Neural crest cell (in vitro differentiated cells): Measurements from ENCODE around the gene IL12B. TPM values are rescaled to one million over a fixed set of nuclear protein-coding genes. Genes with fewer than 3 reads are reported as not detected.

ENCODE experiments used
- DNase-seq: peaks from one replicate; pipeline ENCODE4 v3.0.0; 2021; ENCODE audit warnings: low read depth, mixed read lengths, low spot score
- H3K27ac Mint-ChIP-seq: one replicate; pipeline ENCODE4 v1.8.0; 2021; ENCODE audit warnings: mild to moderate bottlenecking, mixed read lengths; ENCODE audit not compliant: unreplicated experiment
- H3K27me3 Mint-ChIP-seq: 2 replicates; pipeline ENCODE4 v1.8.0; 2021; ENCODE audit warnings: low read depth, mild to moderate bottlenecking, mixed read lengths
- H3K36me3 Mint-ChIP-seq: 2 replicates; pipeline ENCODE4 v1.8.0; 2021; ENCODE audit warnings: low read depth, mild to moderate bottlenecking, mixed read lengths
- H3K4me1 Mint-ChIP-seq: 2 replicates; pipeline ENCODE4 v1.8.0; 2021; ENCODE audit warnings: mixed read lengths
- H3K4me3 Mint-ChIP-seq: one replicate; pipeline ENCODE4 v1.8.0; 2021; ENCODE audit warnings: mild to moderate bottlenecking, mixed read lengths
- H3K9me3 Mint-ChIP-seq: 2 replicates; pipeline ENCODE4 v1.8.0; 2021; ENCODE audit warnings: mixed read lengths
- total RNA-seq: library from RNA; stranded (reverse); gene quantifications from 2 replicates; pipeline ENCODE4 v1.2.1, GENCODE V29; 2021
- TF ChIP-seq, protein P1 (sequence below): fragments of 200-600 bp; sonication (generic); conservative IDR thresholded peaks from 2 replicates; pipeline ENCODE4 v1.5.0; 2021; ENCODE audit warnings: antibody characterized with exemption, mild to moderate bottlenecking

Gene IL12B
- total RNA-seq, 1 donor from 2014 or later = not detected

GRCh38 chr5:159337016-159337955 lies 7.0 kb upstream of the IL12B start:
- TF ChIP-seq, protein P1, sequence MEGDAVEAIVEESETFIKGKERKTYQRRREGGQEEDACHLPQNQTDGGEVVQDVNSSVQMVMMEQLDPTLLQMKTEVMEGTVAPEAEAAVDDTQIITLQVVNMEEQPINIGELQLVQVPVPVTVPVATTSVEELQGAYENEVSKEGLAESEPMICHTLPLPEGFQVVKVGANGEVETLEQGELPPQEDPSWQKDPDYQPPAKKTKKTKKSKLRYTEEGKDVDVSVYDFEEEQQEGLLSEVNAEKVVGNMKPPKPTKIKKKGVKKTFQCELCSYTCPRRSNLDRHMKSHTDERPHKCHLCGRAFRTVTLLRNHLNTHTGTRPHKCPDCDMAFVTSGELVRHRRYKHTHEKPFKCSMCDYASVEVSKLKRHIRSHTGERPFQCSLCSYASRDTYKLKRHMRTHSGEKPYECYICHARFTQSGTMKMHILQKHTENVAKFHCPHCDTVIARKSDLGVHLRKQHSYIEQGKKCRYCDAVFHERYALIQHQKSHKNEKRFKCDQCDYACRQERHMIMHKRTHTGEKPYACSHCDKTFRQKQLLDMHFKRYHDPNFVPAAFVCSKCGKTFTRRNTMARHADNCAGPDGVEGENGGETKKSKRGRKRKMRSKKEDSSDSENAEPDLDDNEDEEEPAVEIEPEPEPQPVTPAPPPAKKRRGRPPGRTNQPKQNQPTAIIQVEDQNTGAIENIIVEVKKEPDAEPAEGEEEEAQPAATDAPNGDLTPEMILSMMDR = no peak
- DNase-seq = no peak
- peaks cover 3% of the 10 kb centered on the region for H3K9me3 Mint-ChIP-seq
- H3K36me3 Mint-ChIP-seq = no peaks in the 10 kb centered on the region
- H3K27ac Mint-ChIP-seq = no peak overlapping the region
- H3K4me1 Mint-ChIP-seq = no peaks in the 10 kb centered on the region
- H3K4me3 Mint-ChIP-seq = no peak overlapping the region
- H3K27me3 Mint-ChIP-seq = peaks cover 5% of the 10 kb centered on the region

DNA sequence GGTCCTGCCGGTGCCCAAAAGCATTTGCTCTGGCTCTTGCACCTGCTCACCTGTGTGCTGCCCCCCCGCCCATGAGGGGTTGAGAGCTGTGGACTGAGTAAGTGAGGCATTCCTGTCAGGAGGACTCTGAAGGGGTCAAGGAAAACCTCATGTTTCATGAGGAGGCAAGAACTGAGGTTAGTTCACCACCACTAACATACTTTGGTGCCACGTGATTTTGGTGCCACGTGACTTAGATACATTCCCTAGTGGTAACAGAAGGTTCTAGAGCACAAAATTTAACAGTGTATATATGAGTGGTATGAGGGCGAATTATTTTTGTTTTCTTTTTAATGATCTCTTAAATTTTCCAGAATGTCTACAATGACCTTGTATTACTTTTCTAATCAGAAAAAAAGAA lies 6.3 kb upstream of the IL12B start:
- H3K9me3 Mint-ChIP-seq = no peaks in the 10 kb centered on the region
- H3K27me3 Mint-ChIP-seq = peaks cover 3% of the 10 kb centered on the region
- H3K27ac Mint-ChIP-seq = no peak overlapping the region
- peaks cover 6% of the 10 kb centered on the region for H3K4me1 Mint-ChIP-seq
- DNase-seq = no peak
- TF ChIP-seq, protein P1 = no peak
- H3K36me3 Mint-ChIP-seq = no peaks in the 10 kb centered on the region
- H3K4me3 Mint-ChIP-seq = no peak overlapping the region

DNA sequence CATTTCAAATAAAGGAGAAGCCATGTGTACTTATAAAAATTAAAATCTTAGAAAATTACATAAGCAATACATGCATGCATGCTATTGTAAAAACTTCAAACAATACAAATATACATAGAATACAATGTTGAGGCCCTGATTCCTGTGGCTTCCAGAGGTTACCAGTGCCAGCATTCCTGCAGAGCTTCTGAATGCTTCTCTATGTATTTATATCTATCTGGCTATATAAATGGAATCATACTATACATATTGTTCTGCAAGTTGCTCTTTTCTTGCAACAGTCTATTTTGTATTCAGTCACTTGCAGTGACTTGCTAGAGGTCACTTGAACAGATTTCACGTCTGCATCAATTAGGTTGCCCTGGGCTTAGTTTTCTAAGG lies 3.2 kb upstream of the IL12B start:
- Mint-ChIP-seq H3K9me3 (no peaks in the 10 kb centered on the region), H3K27ac (no peak overlapping the region), H3K4me1 (peaks cover 6% of the 10 kb centered on the region), H3K4me3 (no peak overlapping the region), H3K27me3 (peaks cover 29% of the 10 kb centered on the region), H3K36me3 (no peaks in the 10 kb centered on the region)
- TF ChIP-seq, protein P1 = no peak
- DNase-seq = no peak

- peaks cover 34% of the 10 kb centered on the region for H3K27me3 Mint-ChIP-seq
- TF ChIP-seq, protein P1 = no peak
- H3K4me1 Mint-ChIP-seq = peaks cover 6% of the 10 kb centered on the region
- H3K9me3 Mint-ChIP-seq = no peaks in the 10 kb centered on the region
- no peak overlapping the region for H3K27ac Mint-ChIP-seq
- no peaks in the 10 kb centered on the region for H3K36me3 Mint-ChIP-seq
- DNase-seq = no peak
- no peak overlapping the region for H3K4me3 Mint-ChIP-seq
Observed at GRCh38 chr5:159332800-159333544, 2.7 kb upstream of the IL12B start.

DNA sequence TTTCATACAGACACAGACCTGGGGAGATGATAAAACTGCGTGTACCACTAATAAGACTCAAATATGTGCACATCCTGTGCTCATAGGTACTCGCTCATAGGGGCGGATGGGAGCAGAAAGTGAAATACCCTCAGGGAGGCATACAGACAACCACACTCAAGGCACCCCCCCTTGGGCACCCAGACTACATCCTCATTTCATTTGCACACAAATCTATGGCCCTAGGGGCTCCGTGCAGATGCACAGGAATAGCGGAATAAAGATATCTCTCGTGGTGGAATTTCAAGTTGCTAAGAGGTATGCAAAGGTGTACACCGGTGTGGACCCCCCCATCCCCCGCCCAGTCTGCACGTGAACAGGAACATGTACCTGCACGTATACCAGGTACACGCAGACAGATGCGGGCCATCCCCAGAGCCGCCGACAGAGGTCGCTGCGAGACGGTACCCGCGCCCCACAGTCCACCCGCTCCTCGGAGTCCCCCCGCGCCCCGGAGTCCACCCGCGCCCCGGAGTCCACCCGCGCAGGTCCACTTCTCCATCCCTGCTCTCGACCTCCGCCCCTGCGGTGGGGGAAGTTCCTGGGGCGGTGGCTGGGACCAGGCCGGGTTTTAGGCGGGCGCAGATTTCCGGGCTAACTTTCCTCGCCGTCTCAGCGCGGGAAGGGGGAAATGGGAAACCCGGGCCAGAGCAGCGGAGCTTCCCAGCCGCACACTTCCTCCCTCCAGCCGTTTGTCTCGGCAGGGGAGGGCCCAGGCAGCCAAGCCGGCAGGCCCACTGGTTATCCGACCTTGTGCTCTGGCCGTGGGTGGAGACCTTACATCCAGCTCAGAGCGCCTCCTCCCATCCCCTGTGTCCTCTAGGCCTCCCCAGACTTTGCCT lies 1.0 kb upstream of the IL12B start:
- Mint-ChIP-seq H3K27me3 (peaks cover 49% of the 10 kb centered on the region), H3K36me3 (no peaks in the 10 kb centered on the region), H3K27ac (peak overlapping the region; percentile 62), H3K4me1 (peaks cover 6% of the 10 kb centered on the region), H3K4me3 (peak overlapping the region; percentile 86), H3K9me3 (no peaks in the 10 kb centered on the region)
- TF ChIP-seq, protein P1 = peak; percentile 87
- DNase-seq = peak; percentile 69
